Measurements from ENCODE around the gene MYH14.

The MYH14 gene

GRCh38 chr19:50176775-50177174, 26.6 kb upstream of the MYH14 start:
- H3K4me3 ChIP-seq (ENCODE audit: low read depth, low read length), result no peak overlapping the region
- DNase-seq (ENCODE audit: low read depth), result no peak
- TF ChIP-seq, protein P1, sequence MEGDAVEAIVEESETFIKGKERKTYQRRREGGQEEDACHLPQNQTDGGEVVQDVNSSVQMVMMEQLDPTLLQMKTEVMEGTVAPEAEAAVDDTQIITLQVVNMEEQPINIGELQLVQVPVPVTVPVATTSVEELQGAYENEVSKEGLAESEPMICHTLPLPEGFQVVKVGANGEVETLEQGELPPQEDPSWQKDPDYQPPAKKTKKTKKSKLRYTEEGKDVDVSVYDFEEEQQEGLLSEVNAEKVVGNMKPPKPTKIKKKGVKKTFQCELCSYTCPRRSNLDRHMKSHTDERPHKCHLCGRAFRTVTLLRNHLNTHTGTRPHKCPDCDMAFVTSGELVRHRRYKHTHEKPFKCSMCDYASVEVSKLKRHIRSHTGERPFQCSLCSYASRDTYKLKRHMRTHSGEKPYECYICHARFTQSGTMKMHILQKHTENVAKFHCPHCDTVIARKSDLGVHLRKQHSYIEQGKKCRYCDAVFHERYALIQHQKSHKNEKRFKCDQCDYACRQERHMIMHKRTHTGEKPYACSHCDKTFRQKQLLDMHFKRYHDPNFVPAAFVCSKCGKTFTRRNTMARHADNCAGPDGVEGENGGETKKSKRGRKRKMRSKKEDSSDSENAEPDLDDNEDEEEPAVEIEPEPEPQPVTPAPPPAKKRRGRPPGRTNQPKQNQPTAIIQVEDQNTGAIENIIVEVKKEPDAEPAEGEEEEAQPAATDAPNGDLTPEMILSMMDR (IDR thresholded peaks at IDR 0.05; ENCODE audit: low read depth, low read length, missing control alignments), result no peak
- in situ Hi-C loops (cut with HindIII; ENCODE audit: low sequenced_read_pairs), result no loop called here

DNA sequence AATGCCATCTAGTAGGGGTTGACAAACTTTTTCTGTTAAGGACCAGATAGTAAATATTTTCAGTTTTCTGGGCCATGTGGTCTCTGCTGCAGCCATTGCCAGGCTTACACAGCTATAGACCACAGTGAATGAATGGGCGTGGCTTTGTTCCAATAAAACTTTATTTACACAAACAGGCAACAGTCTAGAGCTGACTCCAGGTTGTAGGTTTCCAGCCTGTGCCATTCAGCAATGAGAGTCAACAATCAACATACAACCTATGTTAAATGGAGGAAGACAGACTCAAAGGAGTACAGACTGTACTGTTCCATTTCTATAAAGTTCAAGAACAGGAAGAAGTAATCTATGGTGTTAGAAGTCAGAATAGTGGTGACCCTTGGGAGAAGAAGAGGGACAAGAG, 25.1 kb upstream of the MYH14 start:
- in situ Hi-C loops (cut with HindIII; ENCODE audit: low sequenced_read_pairs), result no loop called here
- DNase-seq (ENCODE audit: low read depth), result no peak
- no peak overlapping the region for H3K4me3 ChIP-seq (ENCODE audit: low read depth, low read length)
- TF ChIP-seq, protein P1 (IDR thresholded peaks at IDR 0.05; ENCODE audit: low read depth, low read length, missing control alignments), result no peak

GRCh38 chr19:50178859-50179537, 24.4 kb upstream of the MYH14 start:
- DNase-seq (ENCODE audit: low read depth), result no peak
- TF ChIP-seq, protein P1 (IDR thresholded peaks at IDR 0.05; ENCODE audit: low read depth, low read length, missing control alignments), result no peak
- H3K4me3 ChIP-seq (ENCODE audit: low read depth, low read length), result no peak overlapping the region
- in situ Hi-C loops (cut with HindIII; ENCODE audit: low sequenced_read_pairs), result no loop called here

DNA sequence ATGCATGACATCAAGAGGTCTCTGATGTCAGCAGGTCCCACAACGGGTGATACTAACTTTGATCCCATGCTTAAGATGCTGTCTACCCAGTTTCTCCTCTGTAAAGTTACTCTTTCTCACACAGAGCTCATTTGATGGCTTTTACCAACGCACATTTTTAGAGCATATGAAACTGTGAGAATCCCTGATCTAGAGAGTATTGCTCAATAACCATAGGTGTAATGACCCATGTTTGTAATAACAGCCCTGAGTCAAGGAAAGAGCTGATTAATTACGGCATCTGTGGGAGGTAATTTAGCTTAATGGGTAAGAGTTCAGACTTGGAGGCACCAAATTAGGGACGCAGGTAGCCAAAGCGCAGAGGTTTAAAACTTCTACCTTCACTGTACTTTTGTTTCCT, 22.3 kb upstream of the MYH14 start:
- TF ChIP-seq, protein P1 (IDR thresholded peaks at IDR 0.05; ENCODE audit: low read depth, low read length, missing control alignments), result no peak
- no peak for DNase-seq (ENCODE audit: low read depth)
- in situ Hi-C loops (cut with HindIII; ENCODE audit: low sequenced_read_pairs), result no loop called here
- no peak overlapping the region for H3K4me3 ChIP-seq (ENCODE audit: low read depth, low read length)

DNA sequence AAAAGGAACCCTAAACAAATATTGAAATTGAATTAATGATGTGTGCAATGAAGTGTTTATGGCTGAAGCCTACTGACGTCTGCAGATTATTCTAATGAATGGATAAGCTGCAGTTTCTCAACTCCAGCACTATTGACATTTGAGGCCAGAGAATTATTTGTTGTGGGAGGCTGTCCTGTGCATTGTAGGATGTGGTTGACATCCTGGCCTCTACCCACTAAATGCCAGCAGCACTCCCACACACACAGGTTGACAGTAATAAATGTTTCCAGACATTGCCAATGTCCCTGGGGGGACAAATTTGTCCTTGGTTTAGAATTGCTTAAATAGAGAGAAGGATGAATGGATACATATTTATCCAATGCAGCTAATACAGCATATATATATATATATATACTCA, 19.2 kb upstream of the MYH14 start:
- no peak for DNase-seq (ENCODE audit: low read depth)
- no peak overlapping the region for H3K4me3 ChIP-seq (ENCODE audit: low read depth, low read length)
- in situ Hi-C loops (cut with HindIII; ENCODE audit: low sequenced_read_pairs), result no loop called here
- TF ChIP-seq, protein P1 (IDR thresholded peaks at IDR 0.05; ENCODE audit: low read depth, low read length, missing control alignments), result no peak

- TF ChIP-seq, protein P1 (IDR thresholded peaks at IDR 0.05; ENCODE audit: low read depth, low read length, missing control alignments), result no peak
- in situ Hi-C loops (cut with HindIII; ENCODE audit: low sequenced_read_pairs), result no loop called here
- DNase-seq (ENCODE audit: low read depth), result no peak
These were observed 15.5 kb upstream of the MYH14 start for GRCh38 chr19:50187937-50188336.

More at GRCh38 chr19:50187937-50188336, 15.5 kb upstream of the MYH14 start:
- H3K4me3 ChIP-seq (ENCODE audit: low read depth, low read length), result no peak overlapping the region

Data from astrocyte of the cerebellum (primary cell).